NT2/D1 (cell line): ENCODE data around the gene SCARB2.
A peak's percentile ranks its signal among the peaks of the same experiment; 100 is the strongest.
"Not testable (repeated sequence)": the region's sequence is repeated elsewhere in the genome, so short reads cannot be mapped to it uniquely, and the experiment has no call there.

Experiments
- DNase-seq: peaks from one replicate; pipeline ENCODE4 v3.0.0-alpha.2; 2011; ENCODE audit warnings: low read depth, low spot score
- H3K27me3 ChIP-seq: 2 replicates; pipeline ENCODE4 v1.6.0; 2011; ENCODE audit warnings: mild to moderate bottlenecking; ENCODE audit not compliant: insufficient read length, insufficient read depth
- H3K36me3 ChIP-seq: 2 replicates; pipeline ENCODE4 v1.6.1; 2011; ENCODE audit warnings: mild to moderate bottlenecking, low read length, mixed read lengths; ENCODE audit not compliant: insufficient read depth, insufficient read length
- H3K4me1 ChIP-seq: 2 replicates; pipeline ENCODE4 v1.5.1; 2011; ENCODE audit not compliant: insufficient read depth, insufficient read length
- H3K4me3 ChIP-seq: 2 replicates; pipeline ENCODE4 v1.5.1; 2011; ENCODE audit warnings: low read depth; ENCODE audit not compliant: insufficient read length
- H3K9ac ChIP-seq: 2 replicates; pipeline ENCODE4 v1.6.0; 2011; ENCODE audit warnings: low read depth; ENCODE audit not compliant: insufficient read length
- H3K9me3 ChIP-seq: 2 replicates; pipeline ENCODE4 v1.5.1; 2011; ENCODE audit warnings: mild to moderate bottlenecking, low read length; ENCODE audit not compliant: insufficient read depth
- SUZ12 ChIP-seq: IDR thresholded peaks from 2 replicates; pipeline ENCODE4 v1.6.1; 2011; ENCODE audit not compliant: insufficient read length, insufficient read depth; ENCODE audit errors: extremely low read depth
- YY1 ChIP-seq: IDR thresholded peaks from 2 replicates; pipeline ENCODE4 v1.6.1; 2011; ENCODE audit not compliant: insufficient read length, insufficient read depth
- ZNF274 ChIP-seq: IDR thresholded peaks from 2 replicates; pipeline ENCODE4 v1.6.1; 2011; ENCODE audit warnings: mild to moderate bottlenecking, low read depth, low read length

Gene SCARB2

DNA sequence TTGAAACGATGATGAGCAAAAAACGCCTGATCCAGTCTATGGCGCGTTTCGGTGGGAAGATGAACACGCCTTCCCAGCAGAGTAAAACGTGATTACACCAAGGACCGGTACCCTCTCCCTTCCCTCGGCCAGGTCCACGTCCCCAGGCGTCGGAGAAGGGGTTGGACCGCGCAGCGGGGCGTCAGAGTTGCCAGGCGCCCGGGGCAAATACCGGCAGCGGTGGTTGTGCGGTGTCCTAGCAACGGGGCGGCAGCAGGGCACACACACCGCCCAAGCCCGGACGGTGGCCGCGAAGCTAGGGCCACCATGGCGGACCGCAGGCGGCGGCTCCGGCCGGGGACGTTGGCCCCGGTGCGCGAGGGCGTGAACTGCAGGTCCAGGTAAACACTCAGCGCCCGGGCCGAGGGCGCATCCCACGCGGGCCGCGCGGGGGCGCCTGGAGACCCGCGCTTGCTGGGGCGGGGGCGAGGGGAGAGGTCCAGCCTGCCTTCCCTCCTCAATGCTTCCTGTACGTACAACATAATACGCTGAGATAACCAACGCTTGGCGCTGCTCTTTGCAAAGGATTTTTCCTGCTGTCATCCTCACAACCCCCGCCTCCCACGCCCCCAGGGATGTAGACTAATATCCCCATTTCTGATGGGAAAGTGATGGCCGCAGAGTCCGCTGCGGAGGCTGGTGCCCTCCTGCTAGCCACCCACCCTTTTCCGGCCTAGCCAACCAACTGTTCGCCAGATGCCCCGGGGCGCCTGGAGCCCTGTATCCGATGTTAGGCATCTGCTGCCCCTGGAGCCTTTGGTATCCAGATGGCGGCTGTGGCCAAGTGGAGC lies 38.0 kb upstream of the SCARB2 start, which contains the start of gene FAM47E:
Gene FAM47E, plus strand, starts transcription at position 281 of the 830 bp plus-strand sequence. Its CDS starts 26 bp downstream, at position 307.
- peak; percentile 47 for DNase-seq
- Histone ChIP-seq H3K27me3 (peaks cover 22% of the 10 kb centered on the region), H3K9me3 (no peaks in the 10 kb centered on the region), H3K9ac (no peak within 1 kb of the TSS), H3K4me3 (peak within 1 kb of the TSS; percentile 36), H3K36me3 (no peaks in the 10 kb centered on the region), H3K4me1 (no peaks in the 10 kb centered on the region)
- no peak for TF ChIP-seq ZNF274
- no peak for TF ChIP-seq SUZ12
- no peak for TF ChIP-seq YY1

DNA sequence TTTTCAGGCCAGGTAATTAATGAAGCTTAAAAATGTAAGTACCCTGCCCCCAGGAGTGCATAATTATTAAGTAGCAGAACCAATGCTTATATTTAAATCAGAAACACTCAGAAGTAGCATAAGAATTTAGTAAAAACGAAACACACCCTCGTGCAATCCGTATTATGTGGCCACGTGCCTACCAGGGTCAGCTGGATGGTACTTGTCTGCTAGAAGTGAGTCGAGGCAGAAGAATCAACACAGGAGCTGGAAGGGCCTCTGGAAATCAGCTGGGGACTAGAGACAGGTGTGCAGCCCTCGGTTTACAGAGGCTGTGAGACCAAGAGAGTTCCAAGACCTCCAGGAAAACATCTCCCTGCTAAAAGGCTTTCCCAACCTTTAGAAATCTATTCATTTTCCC lies 37.3 kb upstream of the SCARB2 start:
- Histone ChIP-seq H3K36me3 (no peaks in the 10 kb centered on the region), H3K4me1 (no peaks in the 10 kb centered on the region), H3K27me3 (peaks cover 22% of the 10 kb centered on the region), H3K9ac (no peak overlapping the region), H3K9me3 (no peaks in the 10 kb centered on the region), H3K4me3 (peak overlapping the region; percentile 36)
- TF ChIP-seq SUZ12, result no peak
- TF ChIP-seq YY1, result no peak
- TF ChIP-seq ZNF274, result no peak
- no peak for DNase-seq

DNA sequence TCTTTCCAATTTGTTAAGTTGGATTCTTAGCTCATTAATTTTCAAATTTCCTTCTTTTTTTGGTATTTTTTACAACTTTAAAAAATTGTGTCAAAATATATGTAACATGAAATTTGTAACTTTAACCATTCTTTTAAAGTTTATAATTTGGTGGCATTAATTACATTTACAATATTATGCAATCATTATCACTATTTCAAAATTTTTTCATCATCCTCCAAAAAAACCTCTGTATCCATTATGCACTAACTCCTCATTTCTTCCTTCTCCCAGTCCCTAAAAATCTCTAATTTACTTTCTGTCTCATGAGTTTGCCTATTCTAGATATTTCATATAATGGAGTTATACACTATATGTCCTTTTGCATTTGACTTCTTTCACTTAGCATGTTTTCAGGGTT lies 33.2 kb upstream of the SCARB2 start:
- TF ChIP-seq ZNF274 (no peak), YY1 (no peak), SUZ12 (no peak)
- no peak for DNase-seq

DNA sequence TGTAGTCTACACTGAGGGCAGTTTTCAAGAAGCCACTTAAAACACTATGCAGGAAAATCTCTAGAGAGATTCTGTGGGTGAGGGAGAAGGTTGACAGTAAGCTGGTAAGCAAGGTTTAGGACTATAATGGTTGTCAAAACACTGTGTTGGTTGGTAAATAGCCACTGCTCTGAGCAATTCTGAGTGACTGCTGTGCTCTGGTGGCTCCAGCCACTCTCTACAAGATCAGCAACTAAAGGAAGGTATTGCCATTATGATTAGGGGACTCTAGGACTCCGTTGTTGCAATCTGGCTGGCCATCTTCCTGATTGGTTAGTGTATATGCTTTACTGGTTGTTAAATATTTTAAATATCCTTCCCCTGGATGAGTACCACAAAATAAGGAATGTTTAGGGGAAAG lies 32.4 kb upstream of the SCARB2 start:
- Histone ChIP-seq H3K9me3 (no peaks in the 10 kb centered on the region), H3K9ac (no peak overlapping the region), H3K36me3 (no peaks in the 10 kb centered on the region), H3K27me3 (peaks cover 7% of the 10 kb centered on the region), H3K4me1 (no peaks in the 10 kb centered on the region), H3K4me3 (no peak overlapping the region)
- TF ChIP-seq SUZ12 (no peak), ZNF274 (no peak), YY1 (no peak)
- DNase-seq, result no peak

More for the DNA sequence above, 33.2 kb upstream of the SCARB2 start:
- H3K9ac ChIP-seq, result no peak overlapping the region
- no peaks in the 10 kb centered on the region for H3K4me1 ChIP-seq
- H3K4me3 ChIP-seq, result no peak overlapping the region
- H3K27me3 ChIP-seq, result peaks cover 10% of the 10 kb centered on the region
- H3K36me3 ChIP-seq, result no peaks in the 10 kb centered on the region
- H3K9me3 ChIP-seq, result no peaks in the 10 kb centered on the region

DNA sequence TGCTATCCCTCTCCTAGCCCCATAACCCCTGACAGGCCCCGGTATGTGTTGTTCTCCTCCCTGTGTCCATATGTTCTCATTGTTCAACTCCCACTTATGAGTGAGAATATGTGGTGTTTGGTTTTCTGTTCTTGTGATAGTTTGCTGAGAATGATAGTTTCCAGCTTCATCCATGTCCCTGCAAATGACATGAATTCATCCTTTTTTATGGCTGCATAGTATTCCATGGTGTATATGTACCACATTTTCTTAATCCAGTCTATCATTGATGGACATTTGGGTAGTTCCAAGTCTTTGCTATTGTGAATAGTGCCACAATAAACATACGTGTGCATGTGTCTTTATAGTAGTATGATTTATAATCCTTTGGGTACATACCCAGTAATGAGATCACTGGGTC lies 30.3 kb upstream of the SCARB2 start:
- not testable (repeated sequence) for H3K9ac ChIP-seq, DNase-seq, H3K4me3 ChIP-seq, H3K4me1 ChIP-seq, H3K9me3 ChIP-seq, H3K36me3 ChIP-seq, H3K27me3 ChIP-seq

DNA sequence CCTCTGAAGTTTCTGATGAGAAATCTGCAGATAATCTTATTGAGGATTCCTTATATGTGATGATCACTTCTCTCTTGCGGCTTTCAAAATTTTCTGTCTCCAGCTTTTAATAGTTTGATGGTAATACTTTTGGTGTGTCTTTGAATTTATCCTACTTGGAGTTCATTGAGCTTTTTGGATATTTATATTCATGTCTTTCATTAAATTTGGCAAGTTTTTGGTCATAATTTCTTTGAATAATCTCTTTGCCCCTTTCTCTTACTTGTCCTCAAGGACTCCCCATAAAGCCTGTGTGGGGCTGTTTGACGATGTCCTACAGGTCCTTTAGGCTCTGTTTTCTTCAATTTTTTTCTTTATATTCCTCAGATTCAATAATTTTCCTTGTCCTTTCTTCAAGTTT lies 26.6 kb upstream of the SCARB2 start:
- TF ChIP-seq YY1, result no peak
- no peak for TF ChIP-seq SUZ12
- TF ChIP-seq ZNF274, result no peak
- no peak for DNase-seq
- H3K4me3 ChIP-seq, result no peak overlapping the region
- no peaks in the 10 kb centered on the region for H3K27me3 ChIP-seq
- no peaks in the 10 kb centered on the region for H3K4me1 ChIP-seq
- no peaks in the 10 kb centered on the region for H3K9me3 ChIP-seq
- no peaks in the 10 kb centered on the region for H3K36me3 ChIP-seq
- no peak overlapping the region for H3K9ac ChIP-seq

DNA sequence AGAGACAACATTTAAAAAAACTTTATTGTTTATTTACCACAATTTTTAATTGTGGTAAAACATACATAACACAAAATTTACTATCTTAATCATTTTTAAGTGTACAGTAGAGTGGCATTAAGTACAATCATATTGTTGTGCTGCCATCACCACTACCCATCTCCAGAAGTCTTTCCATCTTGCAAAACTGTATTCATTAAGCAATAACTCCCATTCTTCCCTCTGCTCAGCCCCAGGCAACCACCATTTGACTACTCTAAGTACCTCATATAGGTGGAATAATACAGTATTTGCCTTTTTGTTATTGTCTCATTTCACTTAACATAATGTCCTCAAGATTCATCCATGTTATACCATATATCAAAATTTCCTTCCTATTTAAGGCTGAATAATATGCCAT lies 25.1 kb upstream of the SCARB2 start:
- no peak for TF ChIP-seq ZNF274
- no peak for TF ChIP-seq SUZ12

DNA sequence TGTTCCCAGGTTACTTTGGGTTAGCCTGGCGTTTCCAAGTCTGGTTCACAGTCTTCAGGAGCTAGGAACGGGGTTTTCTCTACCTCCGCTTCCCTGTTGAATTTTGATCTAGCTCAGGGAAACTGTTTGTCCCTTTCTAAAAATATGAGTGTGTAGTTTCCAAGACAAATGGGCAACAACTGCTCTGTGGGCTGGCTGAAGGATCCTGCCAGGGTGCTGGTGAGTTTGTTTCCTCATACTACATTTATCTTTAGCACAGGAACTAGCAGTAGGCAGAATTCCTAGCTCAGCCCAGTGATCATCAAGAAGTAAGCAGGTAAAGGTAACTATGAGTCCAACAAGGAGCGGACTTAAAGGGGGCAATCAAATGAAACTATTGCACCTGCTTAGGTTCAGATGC lies 24.6 kb upstream of the SCARB2 start:
- Histone ChIP-seq H3K4me3 (no peak overlapping the region), H3K36me3 (no peaks in the 10 kb centered on the region), H3K9ac (no peak overlapping the region), H3K9me3 (no peaks in the 10 kb centered on the region), H3K27me3 (no peaks in the 10 kb centered on the region), H3K4me1 (no peaks in the 10 kb centered on the region)
- DNase-seq, result no peak
- TF ChIP-seq SUZ12 (no peak), ZNF274 (no peak), YY1 (no peak)

More for the DNA sequence above, 25.1 kb upstream of the SCARB2 start:
- H3K9ac ChIP-seq, result no peak overlapping the region
- no peaks in the 10 kb centered on the region for H3K27me3 ChIP-seq
- H3K9me3 ChIP-seq, result no peaks in the 10 kb centered on the region
- H3K36me3 ChIP-seq, result no peaks in the 10 kb centered on the region
- H3K4me1 ChIP-seq, result no peaks in the 10 kb centered on the region
- no peak overlapping the region for H3K4me3 ChIP-seq
- DNase-seq, result no peak
